HUES64 (cell line): ENCODE results near the gene ATXN1.
"Not testable (repeated sequence)": the region's sequence is repeated elsewhere in the genome, so short reads cannot be mapped to it uniquely, and the experiment has no call there.

Experiments used
- H3K27ac ChIP-seq: 2 replicates; pipeline ENCODE4 v1.7.0; 2013; ENCODE audit warnings: low read depth, low read length, inconsistent platforms
- H3K27me3 ChIP-seq: 2 replicates; pipeline ENCODE4 v1.6.1; 2013; ENCODE audit warnings: mild to moderate bottlenecking, low read length; ENCODE audit not compliant: insufficient read depth
- H3K36me3 ChIP-seq: 2 replicates; pipeline ENCODE4 v1.6.1; 2013; ENCODE audit warnings: mild to moderate bottlenecking, low read length; ENCODE audit not compliant: insufficient read depth
- H3K4me1 ChIP-seq: 2 replicates; pipeline ENCODE4 v1.6.1; 2013; ENCODE audit warnings: mild to moderate bottlenecking, low read length, moderate library complexity; ENCODE audit not compliant: insufficient read depth
- H3K4me3 ChIP-seq: 2 replicates; pipeline ENCODE4 v1.5.1; 2013; ENCODE audit warnings: mild to moderate bottlenecking, low read length, moderate library complexity
- H3K9ac ChIP-seq: 2 replicates; pipeline ENCODE4 v1.6.1; 2013; ENCODE audit warnings: mild to moderate bottlenecking, low read depth, low read length
- H3K9me3 ChIP-seq: 2 replicates; pipeline ENCODE4 v1.6.1; 2013; ENCODE audit warnings: low read depth, low read length; ENCODE audit not compliant: insufficient read depth
- WGBS: fragments of 150-250, 120-280 bp; methylation state at CpG from one replicate; pipeline ENCODE4 v1.1.7; 2013; ENCODE audit warnings: missing lambda C conversion rate; 5-methylcytosine and 5-hydroxymethylcytosine counted together

The ATXN1 gene

DNA sequence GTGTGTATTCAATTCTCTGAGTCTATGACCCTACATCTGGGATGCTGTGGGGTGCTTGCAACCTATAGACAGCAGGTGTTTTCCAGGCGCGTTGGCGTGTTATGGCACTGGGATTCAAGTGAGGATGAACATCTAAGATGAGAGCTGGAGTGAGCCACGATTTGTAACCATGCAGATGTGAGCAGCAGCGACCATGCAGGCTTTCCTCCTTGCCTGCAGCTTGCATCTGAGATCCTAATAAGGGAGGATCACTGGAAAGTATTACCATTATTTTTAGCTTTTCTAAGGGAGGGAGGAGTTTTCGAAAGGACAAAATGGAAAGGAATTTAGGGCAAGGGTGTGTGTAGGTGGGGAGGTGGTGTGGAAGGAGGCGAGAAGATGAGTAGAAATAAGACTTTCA lies 216.7 kb downstream of the ATXN1 start:
- H3K27ac ChIP-seq: no peak overlapping the region
- no peak overlapping the region for H3K9ac ChIP-seq
- no peaks in the 10 kb centered on the region for H3K9me3 ChIP-seq
- no peak overlapping the region for H3K4me3 ChIP-seq
- no peaks in the 10 kb centered on the region for H3K36me3 ChIP-seq
- 0 out of 2 replicates have a peak, but pooled peaks cover 7% of the 10 kb centered on the region for H3K4me1 ChIP-seq
- no peaks in the 10 kb centered on the region for H3K27me3 ChIP-seq
- 95% methylated on average over 7 of the region's 7 CpGs for WGBS

DNA sequence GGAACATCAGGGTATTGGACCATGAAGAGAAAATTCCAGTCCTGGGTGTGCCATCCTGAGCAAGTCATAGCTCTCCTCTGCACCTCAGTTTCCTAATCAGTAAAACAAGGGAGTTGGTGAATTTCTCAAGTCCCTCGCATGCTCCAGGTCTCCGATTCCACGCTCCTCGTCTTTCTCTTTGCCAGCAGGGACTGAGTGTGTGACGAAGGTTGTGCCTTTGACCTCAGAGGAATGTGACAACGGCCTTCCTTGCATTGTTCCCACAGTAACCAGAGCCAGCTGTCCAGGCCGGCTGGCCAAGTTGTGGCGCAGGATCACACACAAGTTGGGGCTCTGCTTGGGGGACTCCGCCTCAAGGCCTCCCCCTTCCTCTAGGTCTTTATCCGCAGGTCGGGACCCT lies 217.3 kb downstream of the ATXN1 start:
- no peaks in the 10 kb centered on the region for H3K36me3 ChIP-seq
- WGBS: 77% methylated on average over 11 of the region's 11 CpGs

DNA sequence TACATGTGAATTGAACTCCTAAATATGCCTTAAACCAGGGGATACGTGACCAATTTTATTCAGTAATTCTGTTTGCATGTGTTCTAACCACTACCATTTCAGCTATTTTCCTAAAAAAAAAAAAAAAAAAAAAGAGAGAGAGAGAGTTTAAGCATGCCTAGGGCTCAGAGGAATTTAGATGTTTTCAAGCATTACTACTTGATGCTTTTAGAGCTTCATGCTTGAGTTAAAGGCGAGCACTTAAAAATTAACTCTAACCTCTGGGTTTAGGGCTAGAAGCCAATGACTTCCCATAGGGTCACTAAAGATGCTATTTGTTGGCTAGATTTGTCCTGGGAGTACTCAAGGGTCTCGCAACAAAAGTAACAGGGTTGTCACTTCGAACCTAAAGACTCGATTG lies 217.7 kb downstream of the ATXN1 start:
- Histone ChIP-seq H3K4me3 (no peak overlapping the region), H3K9ac (no peak overlapping the region), H3K4me1 (0 out of 2 replicates have a peak, but pooled peaks cover 7% of the 10 kb centered on the region), H3K9me3 (no peaks in the 10 kb centered on the region), H3K27ac (no peak overlapping the region), H3K36me3 (no peaks in the 10 kb centered on the region), H3K27me3 (no peaks in the 10 kb centered on the region)
- WGBS: 95% methylated on average over 3 of the region's 5 CpGs

More for the DNA sequence above, 217.3 kb downstream of the ATXN1 start:
- Histone ChIP-seq H3K9me3 (no peaks in the 10 kb centered on the region), H3K27me3 (no peaks in the 10 kb centered on the region), H3K4me3 (no peak overlapping the region), H3K9ac (no peak overlapping the region), H3K4me1 (0 out of 2 replicates have a peak, but pooled peaks cover 7% of the 10 kb centered on the region), H3K27ac (no peak overlapping the region)

DNA sequence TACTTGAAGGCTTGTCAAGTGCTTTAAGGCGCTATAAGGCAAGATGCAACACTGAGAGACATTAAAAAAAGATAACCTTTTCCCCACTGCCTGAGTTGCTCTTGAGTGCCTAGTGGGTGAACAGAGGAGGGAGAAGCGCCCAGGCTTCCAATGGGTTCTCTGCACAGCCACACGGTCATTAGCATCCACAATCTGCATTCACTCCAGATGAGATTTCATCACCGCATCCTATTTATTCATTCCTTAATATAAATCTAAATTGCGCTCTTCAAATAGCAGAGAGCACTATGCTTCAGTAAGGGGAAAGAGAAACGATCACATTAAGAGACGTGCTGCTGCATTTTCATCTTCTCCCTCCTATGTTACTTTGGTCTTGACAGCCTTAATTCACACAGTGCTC lies 219.2 kb downstream of the ATXN1 start:
- Histone ChIP-seq H3K27me3 (no peaks in the 10 kb centered on the region), H3K4me3 (no peak overlapping the region), H3K9me3 (no peaks in the 10 kb centered on the region), H3K27ac (no peak overlapping the region), H3K4me1 (0 out of 2 replicates have a peak, but pooled peaks cover 7% of the 10 kb centered on the region), H3K36me3 (no peaks in the 10 kb centered on the region), H3K9ac (no peak overlapping the region)
- 96% methylated on average over 7 of the region's 7 CpGs for WGBS

DNA sequence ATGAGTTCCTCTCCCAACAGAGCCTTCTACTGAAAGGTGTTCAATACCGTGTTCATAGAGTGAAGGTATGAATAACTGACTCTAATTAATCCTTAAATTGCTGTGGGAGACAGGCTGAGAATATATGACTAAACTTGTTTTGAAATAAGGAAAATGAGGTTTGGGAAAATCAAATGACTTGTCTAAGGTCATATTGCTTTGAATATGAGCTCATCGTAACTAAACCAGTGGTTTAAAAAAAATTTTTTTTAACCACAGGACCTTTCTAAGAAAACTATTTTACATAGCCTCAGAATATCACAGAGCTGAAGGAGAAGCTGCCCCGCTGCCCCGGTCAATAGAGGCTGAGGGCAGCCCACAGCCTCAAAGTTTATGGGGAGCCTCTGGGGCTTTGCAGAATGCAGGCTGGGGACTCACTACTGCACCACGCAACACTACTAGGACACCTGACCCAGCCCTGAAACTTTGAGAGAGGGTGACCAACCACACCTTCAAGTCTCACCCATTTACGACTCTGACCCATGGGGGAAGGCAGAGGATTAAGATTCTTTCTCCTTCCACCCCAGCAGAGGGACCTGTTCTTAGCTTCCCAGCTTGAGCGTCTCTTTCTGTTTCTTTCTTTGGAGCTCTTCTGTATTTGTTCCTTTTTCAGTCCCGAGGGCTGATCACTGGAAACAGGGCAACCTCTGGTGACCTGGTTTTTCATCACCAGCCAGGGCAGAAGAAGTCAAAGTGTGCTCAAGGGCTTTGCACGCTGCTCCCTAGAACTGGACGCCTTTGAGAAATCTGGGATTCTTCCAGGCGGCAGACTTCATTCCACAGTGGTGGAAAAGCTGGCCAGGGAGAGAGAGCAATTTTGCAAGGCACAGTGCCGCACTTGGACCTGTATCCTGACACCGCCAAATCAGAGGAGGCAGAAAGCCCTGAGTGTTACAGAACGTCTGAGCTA lies 220.2 kb downstream of the ATXN1 start:
- WGBS: 94% methylated on average over 13 of the region's 14 CpGs
- H3K9me3 ChIP-seq: no peaks in the 10 kb centered on the region
- no peak overlapping the region for H3K4me3 ChIP-seq
- no peak overlapping the region for H3K9ac ChIP-seq
- no peaks in the 10 kb centered on the region for H3K27me3 ChIP-seq
- 0 out of 2 replicates have a peak, but pooled peaks cover 7% of the 10 kb centered on the region for H3K4me1 ChIP-seq
- H3K36me3 ChIP-seq: no peaks in the 10 kb centered on the region
- H3K27ac ChIP-seq: no peak overlapping the region

DNA sequence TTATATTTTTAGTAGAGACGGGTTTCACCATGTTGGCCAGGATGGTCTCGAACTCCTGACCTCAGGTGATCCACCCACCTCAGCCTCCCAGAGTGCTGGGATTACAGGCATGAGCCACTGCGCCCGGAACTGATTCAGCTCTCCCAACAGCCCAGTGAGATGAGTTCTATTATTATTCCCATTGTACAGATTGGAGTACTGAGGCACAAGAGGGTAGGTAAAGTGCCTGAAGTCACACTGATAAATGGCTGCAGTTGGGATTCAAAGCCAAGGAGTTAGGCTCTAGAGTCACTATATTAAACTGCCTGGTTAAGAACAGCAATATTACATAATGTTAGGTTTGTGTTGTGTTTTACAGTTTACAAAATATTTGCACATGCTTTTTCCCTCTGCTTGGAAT lies 220.9 kb downstream of the ATXN1 start:
- H3K4me3 ChIP-seq, H3K9me3 ChIP-seq, H3K4me1 ChIP-seq, H3K27me3 ChIP-seq, H3K27ac ChIP-seq, H3K9ac ChIP-seq, H3K36me3 ChIP-seq: not testable (repeated sequence)
- WGBS: 97% methylated on average over 4 of the region's 4 CpGs

DNA sequence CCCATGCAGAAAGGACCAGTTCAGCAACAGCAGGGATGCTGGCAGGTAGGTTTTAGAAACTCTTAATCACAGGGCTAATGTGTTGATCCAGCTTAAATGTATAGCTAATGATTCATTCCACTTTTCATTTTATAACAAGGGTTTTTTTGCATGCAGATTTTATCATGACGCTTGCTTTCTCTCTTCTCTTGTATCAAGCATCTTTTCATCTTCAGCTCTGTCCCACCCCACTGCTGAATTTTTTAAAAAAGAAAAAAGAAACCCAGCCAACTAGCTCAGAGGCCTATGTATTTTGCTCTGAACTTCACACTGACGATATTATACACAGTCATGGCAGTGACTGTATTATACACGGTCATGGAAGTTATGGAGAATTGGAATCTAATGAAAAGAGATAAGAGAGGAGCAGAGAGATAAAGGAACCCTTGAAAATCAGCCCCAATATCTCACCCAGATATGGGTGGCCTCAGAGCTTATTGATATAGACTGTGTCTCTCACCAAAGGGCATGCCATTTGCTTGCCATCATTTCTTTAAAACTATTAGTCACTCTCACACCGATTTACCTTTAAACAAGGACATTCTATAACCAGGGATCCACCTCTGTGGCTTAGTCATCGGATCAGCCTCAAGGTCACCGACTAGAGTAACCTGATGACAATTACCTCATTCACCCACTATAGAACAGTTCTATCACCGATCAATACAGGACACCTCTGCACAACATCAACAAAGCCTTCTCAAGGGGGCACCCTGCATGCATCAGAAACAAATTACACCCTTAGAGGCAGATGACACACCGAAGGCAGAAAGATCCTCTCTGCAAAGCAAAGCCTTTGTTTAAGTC lies 222.0 kb downstream of the ATXN1 start:
- Histone ChIP-seq H3K9me3 (no peaks in the 10 kb centered on the region), H3K27ac (no peak overlapping the region), H3K4me1 (0 out of 2 replicates have a peak, but pooled peaks cover 6% of the 10 kb centered on the region), H3K36me3 (no peaks in the 10 kb centered on the region), H3K9ac (no peak overlapping the region), H3K4me3 (no peak overlapping the region), H3K27me3 (no peaks in the 10 kb centered on the region)
- WGBS: 90% methylated on average over 8 of the region's 8 CpGs

DNA sequence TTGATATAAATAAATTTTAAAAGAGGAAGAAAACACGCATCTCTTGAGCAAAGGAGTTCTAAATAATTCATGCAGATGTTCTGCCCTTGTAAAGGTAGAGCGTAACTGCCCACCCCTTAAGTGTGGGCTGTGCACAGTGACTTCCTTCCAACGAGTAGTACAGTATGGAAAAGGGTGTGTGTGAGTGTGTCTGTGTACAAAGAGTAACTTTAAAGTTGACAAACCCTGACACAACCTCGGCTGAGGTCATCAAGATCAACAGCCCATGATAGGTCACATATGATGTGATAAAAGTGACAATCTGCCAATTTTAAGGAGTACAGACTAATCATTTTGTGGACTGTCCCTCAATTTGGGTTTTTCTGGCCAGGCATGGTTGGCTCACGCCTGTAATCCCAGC lies 225.7 kb downstream of the ATXN1 start:
- no peak overlapping the region for H3K27ac ChIP-seq
- H3K27me3 ChIP-seq: no peaks in the 10 kb centered on the region
- WGBS: 97% methylated on average over 5 of the region's 5 CpGs
- H3K36me3 ChIP-seq: no peaks in the 10 kb centered on the region
- H3K9ac ChIP-seq: no peak overlapping the region
- H3K4me1 ChIP-seq: no peaks in the 10 kb centered on the region
- no peak overlapping the region for H3K4me3 ChIP-seq
- no peaks in the 10 kb centered on the region for H3K9me3 ChIP-seq

DNA sequence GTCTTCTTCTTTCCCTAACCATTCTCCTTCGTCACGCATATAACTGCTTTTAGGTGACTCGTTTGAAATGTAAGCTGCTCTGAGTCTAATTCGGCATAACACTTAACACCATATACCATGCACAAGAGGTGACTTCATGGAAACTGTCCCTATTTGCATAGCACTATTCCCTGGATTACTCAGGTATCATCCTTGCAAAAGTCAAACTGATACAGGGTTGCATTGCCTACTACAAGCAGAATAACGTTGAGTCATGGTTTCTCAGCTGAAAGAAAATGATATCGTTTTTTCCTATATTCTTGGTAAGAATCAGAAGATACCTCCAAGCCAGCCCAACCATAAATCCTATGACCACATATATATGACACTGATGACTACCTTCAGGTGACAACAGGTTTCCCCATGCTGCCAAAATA lies 227.5 kb downstream of the ATXN1 start:
- Histone ChIP-seq H3K9ac (no peak overlapping the region), H3K4me1 (no peaks in the 10 kb centered on the region), H3K27me3 (no peaks in the 10 kb centered on the region), H3K4me3 (no peak overlapping the region), H3K9me3 (no peaks in the 10 kb centered on the region), H3K36me3 (no peaks in the 10 kb centered on the region), H3K27ac (no peak overlapping the region)
- WGBS: 94% methylated on average over 6 of the region's 6 CpGs

DNA sequence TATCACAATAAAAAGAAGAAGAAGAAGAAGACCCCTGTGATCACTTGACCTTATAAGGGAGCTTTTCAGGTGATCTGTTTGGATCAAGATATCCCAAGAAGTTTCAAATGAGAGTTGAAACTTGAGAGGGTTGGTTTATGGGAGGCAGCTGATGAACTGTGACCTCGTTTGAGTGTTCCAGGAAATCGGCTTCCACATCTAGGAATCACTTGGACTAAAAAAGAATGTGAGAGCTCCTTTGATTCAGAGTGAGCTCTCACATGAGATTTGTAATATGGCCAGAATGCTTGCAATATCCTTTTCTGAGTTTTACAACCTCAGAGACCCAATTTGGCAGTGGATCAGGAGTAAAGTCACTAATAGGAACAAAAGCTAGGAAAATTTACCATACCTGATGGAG lies 228.1 kb downstream of the ATXN1 start:
- H3K9me3 ChIP-seq: no peaks in the 10 kb centered on the region
- H3K27me3 ChIP-seq: no peaks in the 10 kb centered on the region
- H3K9ac ChIP-seq: no peak overlapping the region
- H3K27ac ChIP-seq: no peak overlapping the region
- WGBS: 84% methylated on average over 2 of the region's 2 CpGs
- H3K36me3 ChIP-seq: no peaks in the 10 kb centered on the region
- no peak overlapping the region for H3K4me3 ChIP-seq
- H3K4me1 ChIP-seq: no peaks in the 10 kb centered on the region

DNA sequence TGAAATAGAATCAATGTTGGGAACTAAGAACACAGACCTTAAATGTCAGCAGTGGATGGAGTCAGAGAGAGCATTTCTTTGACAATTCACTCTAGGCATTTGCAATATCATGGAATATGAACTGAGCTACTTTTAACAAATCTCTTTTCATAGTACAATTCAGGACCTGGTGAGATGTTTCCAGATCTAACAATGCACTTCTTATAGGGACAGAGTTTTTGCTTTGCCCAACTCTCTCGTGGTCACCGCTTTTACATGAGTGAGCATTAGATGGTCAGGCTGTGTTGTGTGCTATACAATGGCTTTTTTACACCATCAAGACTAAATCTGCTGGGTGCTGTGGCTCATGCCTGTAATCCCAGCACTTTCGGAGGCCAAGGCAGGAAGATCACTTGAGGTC lies 233.6 kb downstream of the ATXN1 start:
- Histone ChIP-seq H3K9ac (no peak overlapping the region), H3K4me1 (no peaks in the 10 kb centered on the region), H3K27me3 (no peaks in the 10 kb centered on the region), H3K36me3 (no peaks in the 10 kb centered on the region), H3K9me3 (no peaks in the 10 kb centered on the region), H3K27ac (no peak overlapping the region), H3K4me3 (no peak overlapping the region)
- 95% methylated on average over 3 of the region's 3 CpGs for WGBS
